ENCODE measurements around the gene SESN3.

The SESN3 gene

DNA sequence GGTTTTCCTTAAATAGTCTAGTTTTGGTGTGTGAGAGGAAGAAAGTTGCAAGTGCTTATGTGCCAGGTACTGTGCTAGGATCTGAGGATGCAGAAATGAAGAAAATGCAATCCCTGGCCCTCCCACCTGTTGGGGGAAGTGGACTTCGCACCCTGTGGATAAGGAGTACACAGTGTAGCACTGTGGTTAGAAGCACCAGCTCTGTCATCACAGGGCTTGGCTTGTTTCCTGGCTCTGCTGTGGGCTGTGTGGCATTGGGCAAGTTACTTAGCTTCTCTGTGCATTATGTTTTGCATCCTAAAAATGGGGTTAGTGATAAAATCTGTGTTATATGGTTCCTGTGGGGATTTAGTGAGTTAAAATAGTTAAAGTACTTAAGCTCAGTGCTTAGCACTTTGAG lies 73.2 kb downstream of the SESN3 start:
- Histone ChIP-seq H3K36me3 (ENCODE audit: control insufficient read depth, low read length) (no peaks in the 10 kb centered on the region), H3F3A (ENCODE audit: control insufficient read depth, insufficient read depth) (no peaks in the 10 kb centered on the region), H3K4me3 (ENCODE audit: low read length) (no peak overlapping the region), H3K79me2 (ENCODE audit: control insufficient read depth, low read length) (no peaks in the 10 kb centered on the region), H3K9me2 (replicated peaks; ENCODE audit: control insufficient read depth, low read length) (no peaks in the 10 kb centered on the region), H3K4me2 (ENCODE audit: low read length) (no peak overlapping the region), H3K27ac (ENCODE audit: low read depth, low read length) (no peak overlapping the region), H3K4me1 (ENCODE audit: control insufficient read depth, low read length) (peaks cover 19% of the 10 kb centered on the region), H3K9me3 (ENCODE audit: control insufficient read depth, insufficient read depth, low read length) (no peaks in the 10 kb centered on the region), H4K20me1 (ENCODE audit: control insufficient read depth, insufficient read depth, low read depth, low read length) (no peaks in the 10 kb centered on the region), H3K27me3 (ENCODE audit: control insufficient read depth, low read length) (no peaks in the 10 kb centered on the region)
- TF ChIP-seq EZH2phosphoT487 (IDR thresholded peaks at IDR 0.05; ENCODE audit: borderline replicate concordance, low read length) (no peak), CTCF (IDR thresholded peaks at IDR 0.05; ENCODE audit: low read depth, low read length, poor library complexity, severe bottlenecking) (no peak)

DNA sequence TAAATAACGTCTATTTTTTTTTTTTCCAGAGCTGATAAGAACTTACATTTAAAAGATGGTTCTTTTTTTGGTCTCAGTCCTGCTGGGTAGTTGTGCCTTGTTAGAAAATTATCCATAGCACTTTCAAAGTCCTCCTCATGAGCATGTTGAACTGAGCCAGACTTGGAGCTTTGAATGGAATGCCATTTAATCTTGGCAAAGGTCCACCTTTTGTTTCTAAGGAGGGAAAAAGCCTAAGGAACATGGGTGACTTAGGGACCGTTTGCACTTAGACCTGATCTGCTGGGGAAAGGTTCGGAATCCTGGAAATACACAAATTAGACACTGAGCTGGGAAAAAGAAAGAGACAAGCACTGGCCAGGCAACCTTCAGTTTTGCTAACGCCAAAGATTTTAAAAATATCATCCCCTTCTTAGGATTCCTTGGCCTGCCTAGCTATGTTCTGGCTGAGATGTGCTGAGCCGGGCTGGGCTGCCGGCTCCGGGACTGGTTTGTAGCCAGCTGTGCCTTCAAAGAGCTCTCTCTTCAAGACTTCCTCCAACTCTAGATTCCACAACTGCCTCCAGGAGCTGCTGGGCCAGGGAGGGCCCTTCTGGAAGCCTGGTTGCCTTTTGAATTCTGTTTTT lies 74.0 kb downstream of the SESN3 start:
- H4K20me1 ChIP-seq (ENCODE audit: control insufficient read depth, insufficient read depth, low read depth, low read length), result no peaks in the 10 kb centered on the region
- no peaks in the 10 kb centered on the region for H3K27me3 ChIP-seq (ENCODE audit: control insufficient read depth, low read length)
- peaks cover 24% of the 10 kb centered on the region for H3K4me1 ChIP-seq (ENCODE audit: control insufficient read depth, low read length)
- H3K79me2 ChIP-seq (ENCODE audit: control insufficient read depth, low read length), result no peaks in the 10 kb centered on the region
- no peak overlapping the region for H3K4me3 ChIP-seq (ENCODE audit: low read length)
- H3F3A ChIP-seq (ENCODE audit: control insufficient read depth, insufficient read depth), result no peaks in the 10 kb centered on the region
- no peak overlapping the region for H3K27ac ChIP-seq (ENCODE audit: low read depth, low read length)
- H3K9me3 ChIP-seq (ENCODE audit: control insufficient read depth, insufficient read depth, low read length), result no peaks in the 10 kb centered on the region
- no peaks in the 10 kb centered on the region for H3K9me2 ChIP-seq (replicated peaks; ENCODE audit: control insufficient read depth, low read length)
- no peak overlapping the region for H3K4me2 ChIP-seq (ENCODE audit: low read length)
- no peaks in the 10 kb centered on the region for H3K36me3 ChIP-seq (ENCODE audit: control insufficient read depth, low read length)
- TF ChIP-seq CTCF (IDR thresholded peaks at IDR 0.05; ENCODE audit: low read depth, low read length, poor library complexity, severe bottlenecking), result no peak
- no peak for TF ChIP-seq EZH2phosphoT487 (IDR thresholded peaks at IDR 0.05; ENCODE audit: borderline replicate concordance, low read length)

DNA sequence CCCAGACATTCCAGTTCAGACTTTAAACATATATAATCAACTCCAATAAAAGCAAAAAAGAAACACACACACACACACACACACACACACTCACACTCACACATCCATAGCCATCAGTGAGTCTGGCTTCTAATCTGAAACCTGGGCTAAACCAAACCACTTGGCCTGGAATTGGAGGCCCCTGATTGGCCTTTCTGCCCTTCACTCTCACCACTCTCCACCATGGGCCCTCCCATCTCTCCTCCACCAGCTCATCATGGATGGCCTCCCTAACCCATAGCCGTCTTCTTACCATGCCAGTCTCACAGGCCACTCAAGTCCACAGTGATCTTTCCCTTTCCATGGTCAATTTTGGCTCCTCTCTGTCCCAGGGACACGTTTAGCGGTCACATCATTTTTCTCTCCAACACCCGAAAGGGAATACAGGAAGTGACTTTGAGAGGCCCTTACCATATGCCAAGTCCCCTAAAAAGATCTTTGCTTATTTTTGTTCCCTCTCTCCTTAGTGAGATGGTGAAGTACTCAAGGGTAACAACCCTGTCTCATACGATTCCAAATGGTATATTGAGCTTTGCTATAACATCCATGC lies 74.8 kb downstream of the SESN3 start:
- no peaks in the 10 kb centered on the region for H3K9me3 ChIP-seq (ENCODE audit: control insufficient read depth, insufficient read depth, low read length)
- no peaks in the 10 kb centered on the region for H3K36me3 ChIP-seq (ENCODE audit: control insufficient read depth, low read length)
- H3K27me3 ChIP-seq (ENCODE audit: control insufficient read depth, low read length), result no peaks in the 10 kb centered on the region
- H3K27ac ChIP-seq (ENCODE audit: low read depth, low read length), result no peak overlapping the region
- H3K4me1 ChIP-seq (ENCODE audit: control insufficient read depth, low read length), result peaks cover 32% of the 10 kb centered on the region
- no peaks in the 10 kb centered on the region for H4K20me1 ChIP-seq (ENCODE audit: control insufficient read depth, insufficient read depth, low read depth, low read length)
- no peak for TF ChIP-seq CTCF (IDR thresholded peaks at IDR 0.05; ENCODE audit: low read depth, low read length, poor library complexity, severe bottlenecking)
- TF ChIP-seq EZH2phosphoT487 (IDR thresholded peaks at IDR 0.05; ENCODE audit: borderline replicate concordance, low read length), result no peak
- no peaks in the 10 kb centered on the region for H3F3A ChIP-seq (ENCODE audit: control insufficient read depth, insufficient read depth)
- no peak overlapping the region for H3K4me3 ChIP-seq (ENCODE audit: low read length)
- no peaks in the 10 kb centered on the region for H3K9me2 ChIP-seq (replicated peaks; ENCODE audit: control insufficient read depth, low read length)
- no peaks in the 10 kb centered on the region for H3K79me2 ChIP-seq (ENCODE audit: control insufficient read depth, low read length)
- H3K4me2 ChIP-seq (ENCODE audit: low read length), result no peak overlapping the region

Data from DOHH2 (cell line).